Peyer's patch (tissue), 4 donors: Measurements from ENCODE around the gene FAM151B.

ENCODE experiments used
- POLR2A ChIP-seq, 2 donors: fragments of 450-650 bp; IDR thresholded peaks; one replicate each; pipeline ENCODE4 v1.5.1; 2017; ENCODE audit warnings: antibody characterized with exemption in 2 of 2, mild to moderate bottlenecking in 2 of 2, moderate library complexity in 2 of 2
- TF ChIP-seq, protein P1 (sequence below), 6 experiments: fragments of 450-650 bp in 4 of 6; fragments of 200-600 bp in 2 of 6; sonication (generic) in 1 of 6; IDR thresholded peaks; one replicate each; pipeline ENCODE4 v1.5.1; 2017 to 2019; ENCODE audit warnings: antibody characterized with exemption in 6 of 6, mild to moderate bottlenecking in 3 of 6, moderate library complexity in 1 of 6

DNA sequence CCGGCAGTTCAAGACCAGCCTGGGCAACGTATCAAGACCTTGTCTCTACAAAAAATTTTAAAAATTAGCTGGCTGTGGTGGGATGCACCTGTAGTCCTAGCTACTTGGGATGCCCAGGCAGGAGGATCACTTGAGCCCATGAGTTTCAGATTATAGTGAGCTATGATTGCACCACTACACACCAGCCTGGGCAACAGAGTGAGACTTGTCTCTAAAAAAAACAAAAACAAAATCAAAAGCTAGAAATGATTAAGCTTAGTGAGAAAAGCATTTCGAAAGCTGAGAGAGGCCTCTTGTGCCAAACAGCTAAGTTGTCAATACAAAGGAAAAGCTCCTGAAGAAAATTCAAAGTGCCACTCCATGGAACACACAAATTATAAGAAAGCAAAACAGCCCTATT is 4.8 kb downstream of the FAM151B start:
- TF ChIP-seq, protein P1, sequence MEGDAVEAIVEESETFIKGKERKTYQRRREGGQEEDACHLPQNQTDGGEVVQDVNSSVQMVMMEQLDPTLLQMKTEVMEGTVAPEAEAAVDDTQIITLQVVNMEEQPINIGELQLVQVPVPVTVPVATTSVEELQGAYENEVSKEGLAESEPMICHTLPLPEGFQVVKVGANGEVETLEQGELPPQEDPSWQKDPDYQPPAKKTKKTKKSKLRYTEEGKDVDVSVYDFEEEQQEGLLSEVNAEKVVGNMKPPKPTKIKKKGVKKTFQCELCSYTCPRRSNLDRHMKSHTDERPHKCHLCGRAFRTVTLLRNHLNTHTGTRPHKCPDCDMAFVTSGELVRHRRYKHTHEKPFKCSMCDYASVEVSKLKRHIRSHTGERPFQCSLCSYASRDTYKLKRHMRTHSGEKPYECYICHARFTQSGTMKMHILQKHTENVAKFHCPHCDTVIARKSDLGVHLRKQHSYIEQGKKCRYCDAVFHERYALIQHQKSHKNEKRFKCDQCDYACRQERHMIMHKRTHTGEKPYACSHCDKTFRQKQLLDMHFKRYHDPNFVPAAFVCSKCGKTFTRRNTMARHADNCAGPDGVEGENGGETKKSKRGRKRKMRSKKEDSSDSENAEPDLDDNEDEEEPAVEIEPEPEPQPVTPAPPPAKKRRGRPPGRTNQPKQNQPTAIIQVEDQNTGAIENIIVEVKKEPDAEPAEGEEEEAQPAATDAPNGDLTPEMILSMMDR (IDR thresholded peaks at IDR 0.05): no peak
- TF ChIP-seq POLR2A (IDR thresholded peaks at IDR 0.05): no peak
